HepG2 (cell line): ENCODE measurements around the gene KRT84. TPM values are rescaled to one million over a fixed set of nuclear protein-coding genes. Genes with fewer than 3 reads are reported as not detected.

Experiments used
- ATAC-seq: fragments of 200-7000 bp; cut with Tn5 transposase; 3 replicates; pipeline ENCODE4 v1.9.1; 2020; ENCODE audit warnings: mild to moderate bottlenecking, moderate library complexity
- BruUV-seq: library from RNA; stranded (reverse); fragments of 400-500 nt; replicated peaks from 2 replicates; lab custom pipeline; 2021; lab: Mats Ljungman, UMichigan
- CTCF ChIA-PET: fragments of 300-600 bp; formaldehyde crosslinking; extraction: SDS; loops from one replicate; lab custom pipeline; 2021; ENCODE audit warnings: low total read pairs, inconsistent platforms, low intra/inter-chr PET ratio; lab: Yijun Ruan, JAX
- POLR2A ChIA-PET: fragments of 350-600 bp; sonication (Branson Sonifier 250); formaldehyde crosslinking; loops from one replicate; lab custom pipeline; 2020; ENCODE audit warnings: antibody characterized with exemption, inconsistent platforms; lab: Yijun Ruan, JAX
- DNase-seq: peaks from one replicate; pipeline ENCODE4 v3.0.0-alpha.2; 2015; ENCODE audit warnings: low spot score
- FAIRE-seq: peaks from 3 replicates; lab custom pipeline; 2011; peaks lifted over from hg19 to GRCh38; lab: Jason Lieb, UNC
- H2AFZ ChIP-seq: one replicate; pipeline ENCODE4 v1.6.1; 2011; ENCODE audit warnings: low read length, inconsistent platforms
- H3K27ac ChIP-seq: fragments of 300-600 bp; 3 replicates; pipeline ENCODE4 v1.8.0; 2011; ENCODE audit warnings: mixed run types, mild to moderate bottlenecking, mixed read lengths, low read length, inconsistent platforms; ENCODE audit not compliant: insufficient read depth; ENCODE audit errors: extremely low read length
- H3K27me3 ChIP-seq, 2 experiments: fragments of 200-600 bp in 1 of 2; 2 replicates in 1 of 2; 3 replicates in 1 of 2; pipeline versions ENCODE4 v1.6.0 to v1.8.0; 2011; ENCODE audit warnings: low read length in 2 of 2, mild to moderate bottlenecking in 2 of 2, moderate library complexity in 2 of 2, inconsistent platforms in 1 of 2; ENCODE audit not compliant: insufficient read depth in 2 of 2, control insufficient read depth in 1 of 2
- H3K36me3 ChIP-seq, 2 experiments: fragments of 200-600 bp in 1 of 2; replicated peaks in 1 of 2; 2 replicates in 1 of 2; 3 replicates in 1 of 2; pipeline versions ENCODE4 v1.5.1 to v1.8.0; 2011; ENCODE audit warnings: low read length in 2 of 2, inconsistent platforms in 1 of 2; ENCODE audit not compliant: insufficient read depth in 2 of 2, control insufficient read depth in 1 of 2
- H3K4me1 ChIP-seq: 2 replicates; pipeline ENCODE4 v1.5.1; 2012; ENCODE audit warnings: low read length, inconsistent platforms; ENCODE audit not compliant: insufficient read depth
- H3K4me2 ChIP-seq: 2 replicates; pipeline ENCODE4 v1.6.0; 2011; ENCODE audit warnings: low read depth, low read length, inconsistent platforms
- H3K4me3 ChIP-seq, 3 experiments: fragments of 200-600 bp in 1 of 3; sonication (generic), shearing (Covaris generic) in 1 of 3; replicated peaks in 1 of 3; 2 replicates each; pipeline ENCODE4 v1.5.1; 2011 to 2016; ENCODE audit warnings: low read length in 3 of 3, inconsistent platforms in 2 of 3, low read depth in 2 of 3, mild to moderate bottlenecking in 2 of 3, control low read depth in 1 of 3, mixed read lengths in 1 of 3; ENCODE audit not compliant: insufficient read depth in 1 of 3
- H3K79me2 ChIP-seq: one replicate; pipeline ENCODE4 v1.6.1; 2011; ENCODE audit warnings: low read length, inconsistent platforms; ENCODE audit not compliant: insufficient read depth
- H3K9ac ChIP-seq: 2 replicates; pipeline ENCODE4 v1.6.0; 2011; ENCODE audit warnings: mild to moderate bottlenecking, low read depth, low read length, inconsistent platforms; ENCODE audit not compliant: insufficient read depth
- H3K9me3 ChIP-seq: 2 replicates; pipeline ENCODE4 v1.5.1; 2012; ENCODE audit warnings: mild to moderate bottlenecking, low read length
- H4K20me1 ChIP-seq: 2 replicates; pipeline ENCODE4 v1.6.0; 2011; ENCODE audit warnings: inconsistent platforms, mild to moderate bottlenecking, low read length, moderate library complexity; ENCODE audit not compliant: insufficient read depth
- HNF4A ChIP-seq: sonication (generic); formaldehyde crosslinking; IDR thresholded peaks from 2 replicates; pipeline ENCODE4 v1.4.0; 2020; ENCODE audit warnings: missing genetic modification reagents
- ZNF431 ChIP-seq: sonication (generic); formaldehyde crosslinking; IDR thresholded peaks from 2 replicates; pipeline ENCODE4 v1.9.0; 2022; ENCODE audit warnings: missing genetic modification reagents, low read depth, mild to moderate bottlenecking, borderline replicate concordance
- WGBS: methylation state at CpG from one replicate; pipeline ENCODE4 v1.1.6; 2017; ENCODE audit warnings: low lambda C conversion rate; 5-methylcytosine and 5-hydroxymethylcytosine counted together
- in situ Hi-C: cut with HindIII; loops from 2 replicates; pipeline ENCODE4 v1.10.0; 2017; ENCODE audit warnings: low pct_unique_long_range_greater_than_20kb; ENCODE audit not compliant: extremely low pct_ligation_motif_present
- intact Hi-C: fragments of 100-400 bp; cut with micrococcal nuclease; formaldehyde crosslinking; loops from one replicate; pipeline ENCODE4 v1.10.0; 2022; ENCODE audit not compliant: unreplicated experiment
- polyA plus RNA-seq, 8 experiments: library from polyadenylated mRNA; depleted of rRNA in 3 of 8; stranded (reverse) in 7 of 8; unstranded in 1 of 8; fragments of >200 nt; fragmentation: Illumina TruSeq in 4 of 8; extraction: Trizol in 4 of 8; gene quantifications; 2 replicates each; pipeline versions ENCODE4 v1.2.1 to v1.2.3, GENCODE V29; 2011 to 2016; ENCODE audit warnings: low read depth in 4 of 8, missing spikeins in 1 of 8, mixed read lengths in 1 of 8; ENCODE audit not compliant: insufficient read depth in 1 of 8
- total RNA-seq, 5 experiments: library from RNA; depleted of rRNA; stranded (reverse); fragments of >200 nt; fragmentation: Illumina TruSeq; extraction: Trizol; gene quantifications; 2 replicates each; pipeline ENCODE4 v1.2.3, GENCODE V29; 2016; ENCODE audit warnings: low read depth in 1 of 5
- TF ChIP-seq, protein P1 (sequence below), 2 experiments: sonication (generic) in 1 of 2; formaldehyde crosslinking in 1 of 2; IDR thresholded peaks; 2 replicates each; pipeline versions ENCODE4 v1.5.1 to v1.6.1; 2011 to 2020; ENCODE audit warnings: borderline replicate concordance in 1 of 2, low read depth in 1 of 2, low read length in 1 of 2, mild to moderate bottlenecking in 1 of 2, missing genetic modification reagents in 1 of 2, moderate library complexity in 1 of 2
- TF ChIP-seq, protein P2 (sequence below): sonication (generic); formaldehyde crosslinking; IDR thresholded peaks from 2 replicates; pipeline ENCODE4 v1.4.0; 2020; ENCODE audit warnings: mild to moderate bottlenecking, missing genetic modification reagents, borderline replicate concordance

The KRT84 gene
- total and polyA plus RNA-seq, 2 of the 13 experiments (the other 11 are each of a cell fraction or from before 2014, with no cell fraction given), result not detected

DNA sequence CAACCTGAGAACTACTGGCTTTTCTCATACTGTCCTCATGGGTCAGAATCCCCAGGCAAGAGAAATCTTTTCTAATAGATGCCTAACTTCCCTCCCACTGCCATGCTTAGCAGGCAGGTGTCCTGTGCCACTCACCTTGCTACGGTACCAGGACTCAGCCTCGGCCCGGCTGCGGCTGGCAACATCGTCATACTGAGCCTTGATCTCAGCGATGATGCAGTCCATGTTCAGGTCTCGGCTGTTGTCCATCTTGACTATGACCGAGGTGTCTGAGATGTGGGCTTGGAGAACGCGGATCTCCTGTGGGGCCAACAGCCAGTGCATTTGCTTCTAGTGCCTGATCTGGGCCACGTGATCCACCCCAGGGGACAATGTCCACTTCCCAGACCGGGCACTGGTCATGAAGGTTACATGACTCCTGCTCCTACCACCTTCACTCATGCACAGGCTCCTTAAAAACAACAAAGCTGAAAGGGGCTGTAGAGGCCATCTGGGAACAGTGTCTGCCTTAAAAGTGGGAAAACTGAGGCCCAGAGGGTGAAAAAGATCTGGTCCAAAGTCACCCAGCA, 22.3 kb downstream of the KRT84 start:
- BruUV-seq, result no TSS peak
- no peak for FAIRE-seq
- POLR2A ChIA-PET, result no interaction called here

More for the DNA sequence above, 22.3 kb downstream of the KRT84 start:
- Histone ChIP-seq H3K4me2 (no peak overlapping the region), H3K27me3 (peaks cover 6 to 36% of the 10 kb centered on the region in 2 experiments; a peak in 4 of 5 replicates), H3K4me1 (peaks cover 5% of the 10 kb centered on the region; the same call in 1 of the 2 replicates), H3K27ac (no peak overlapping the region), H3K9ac (no peak overlapping the region), H3K36me3 (no peaks in the 10 kb centered on the region), H3K79me2 (no peaks in the 10 kb centered on the region), H2AFZ (no peak overlapping the region), H3K9me3 (no peaks in the 10 kb centered on the region), H3K4me3 (no peak overlapping the region), H4K20me1 (no peaks in the 10 kb centered on the region)
- CTCF ChIA-PET, result no interaction called here
- in situ Hi-C loops, result no loop called here
- no peak; the same call in 2 of the 3 replicates for ATAC-seq
- WGBS, result 58% methylated on average over 8 of the region's 12 CpGs
- intact Hi-C loops, result no loop called here
- no peak for DNase-seq
- TF ChIP-seq ZNF431 (CRISPR knock-in tag), result no peak
- TF ChIP-seq HNF4A (CRISPR knock-in tag), result 0 out of 2 replicates have a peak, but pooled peaks have one; percentile 12
- TF ChIP-seq, protein P1, sequence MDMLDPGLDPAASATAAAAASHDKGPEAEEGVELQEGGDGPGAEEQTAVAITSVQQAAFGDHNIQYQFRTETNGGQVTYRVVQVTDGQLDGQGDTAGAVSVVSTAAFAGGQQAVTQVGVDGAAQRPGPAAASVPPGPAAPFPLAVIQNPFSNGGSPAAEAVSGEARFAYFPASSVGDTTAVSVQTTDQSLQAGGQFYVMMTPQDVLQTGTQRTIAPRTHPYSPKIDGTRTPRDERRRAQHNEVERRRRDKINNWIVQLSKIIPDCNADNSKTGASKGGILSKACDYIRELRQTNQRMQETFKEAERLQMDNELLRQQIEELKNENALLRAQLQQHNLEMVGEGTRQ (IDR thresholded peaks at IDR 0.05; ENCODE audit: low read depth, low read length), result peak; percentile 23; the same call in 1 of the 2 replicates
- TF ChIP-seq, protein P1 (CRISPR knock-in tag; IDR thresholded peaks at IDR 0.05; ENCODE audit: borderline replicate concordance), result no peak; the same call in 1 of the 2 replicates
- TF ChIP-seq, protein P2, sequence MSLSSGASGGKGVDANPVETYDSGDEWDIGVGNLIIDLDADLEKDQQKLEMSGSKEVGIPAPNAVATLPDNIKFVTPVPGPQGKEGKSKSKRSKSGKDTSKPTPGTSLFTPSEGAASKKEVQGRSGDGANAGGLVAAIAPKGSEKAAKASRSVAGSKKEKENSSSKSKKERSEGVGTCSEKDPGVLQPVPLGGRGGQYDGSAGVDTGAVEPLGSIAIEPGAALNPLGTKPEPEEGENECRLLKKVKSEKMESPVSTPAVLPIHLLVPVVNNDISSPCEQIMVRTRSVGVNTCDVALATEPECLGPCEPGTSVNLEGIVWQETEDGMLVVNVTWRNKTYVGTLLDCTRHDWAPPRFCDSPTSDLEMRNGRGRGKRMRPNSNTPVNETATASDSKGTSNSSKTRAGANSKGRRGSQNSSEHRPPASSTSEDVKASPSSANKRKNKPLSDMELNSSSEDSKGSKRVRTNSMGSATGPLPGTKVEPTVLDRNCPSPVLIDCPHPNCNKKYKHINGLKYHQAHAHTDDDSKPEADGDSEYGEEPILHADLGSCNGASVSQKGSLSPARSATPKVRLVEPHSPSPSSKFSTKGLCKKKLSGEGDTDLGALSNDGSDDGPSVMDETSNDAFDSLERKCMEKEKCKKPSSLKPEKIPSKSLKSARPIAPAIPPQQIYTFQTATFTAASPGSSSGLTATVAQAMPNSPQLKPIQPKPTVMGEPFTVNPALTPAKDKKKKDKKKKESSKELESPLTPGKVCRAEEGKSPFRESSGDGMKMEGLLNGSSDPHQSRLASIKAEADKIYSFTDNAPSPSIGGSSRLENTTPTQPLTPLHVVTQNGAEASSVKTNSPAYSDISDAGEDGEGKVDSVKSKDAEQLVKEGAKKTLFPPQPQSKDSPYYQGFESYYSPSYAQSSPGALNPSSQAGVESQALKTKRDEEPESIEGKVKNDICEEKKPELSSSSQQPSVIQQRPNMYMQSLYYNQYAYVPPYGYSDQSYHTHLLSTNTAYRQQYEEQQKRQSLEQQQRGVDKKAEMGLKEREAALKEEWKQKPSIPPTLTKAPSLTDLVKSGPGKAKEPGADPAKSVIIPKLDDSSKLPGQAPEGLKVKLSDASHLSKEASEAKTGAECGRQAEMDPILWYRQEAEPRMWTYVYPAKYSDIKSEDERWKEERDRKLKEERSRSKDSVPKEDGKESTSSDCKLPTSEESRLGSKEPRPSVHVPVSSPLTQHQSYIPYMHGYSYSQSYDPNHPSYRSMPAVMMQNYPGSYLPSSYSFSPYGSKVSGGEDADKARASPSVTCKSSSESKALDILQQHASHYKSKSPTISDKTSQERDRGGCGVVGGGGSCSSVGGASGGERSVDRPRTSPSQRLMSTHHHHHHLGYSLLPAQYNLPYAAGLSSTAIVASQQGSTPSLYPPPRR (CRISPR knock-in tag), result no peak
